Glutamatergic neuron (in vitro differentiated cells): Measurements from ENCODE around the gene CISD1. TPM values are rescaled to one million over a fixed set of nuclear protein-coding genes. Genes with fewer than 3 reads are reported as not detected.
A peak's percentile ranks its signal among the peaks of the same experiment; 100 is the strongest.

Experiments used
- DNase-seq: peaks from one replicate; pipeline ENCODE4 v3.0.0; 2022
- H3K27ac Mint-ChIP-seq: one replicate; pipeline ENCODE4 v1.8.0; 2020; ENCODE audit warnings: mild to moderate bottlenecking, mixed read lengths, inconsistent platforms; ENCODE audit not compliant: unreplicated experiment
- H3K27me3 Mint-ChIP-seq: one replicate; pipeline ENCODE4 v1.8.0; 2020; ENCODE audit warnings: mild to moderate bottlenecking, moderate library complexity, mixed read lengths, inconsistent platforms; ENCODE audit not compliant: unreplicated experiment
- H3K36me3 Mint-ChIP-seq: one replicate; pipeline ENCODE4 v1.8.0; 2020; ENCODE audit warnings: mild to moderate bottlenecking, mixed read lengths, inconsistent platforms; ENCODE audit not compliant: unreplicated experiment
- H3K4me1 Mint-ChIP-seq: one replicate; pipeline ENCODE4 v1.8.0; 2020; ENCODE audit warnings: mild to moderate bottlenecking, low read depth, mixed read lengths, inconsistent platforms; ENCODE audit not compliant: unreplicated experiment
- H3K4me3 Mint-ChIP-seq: one replicate; pipeline ENCODE4 v1.8.0; 2020; ENCODE audit warnings: mild to moderate bottlenecking, mixed read lengths, inconsistent platforms; ENCODE audit not compliant: unreplicated experiment
- H3K9me3 Mint-ChIP-seq: one replicate; pipeline ENCODE4 v1.8.0; 2020; ENCODE audit warnings: mild to moderate bottlenecking, moderate library complexity, mixed read lengths, inconsistent platforms; ENCODE audit not compliant: unreplicated experiment
- CTCF ChIP-seq: fragments of 200-600 bp; sonication (generic); IDR thresholded peaks from one replicate; pipeline ENCODE4 v1.5.0; 2021; ENCODE audit not compliant: partially characterized antibody, unreplicated experiment
- total RNA-seq: library from RNA; stranded (reverse); fragmentation: NEBNext Ultra II Directional; extraction: Animal tissue kit (Norgen Biotek cat#: 25700); gene quantifications from one replicate; pipeline ENCODE4 v1.2.1, GENCODE V29; 2021; ENCODE audit not compliant: unreplicated experiment

The CISD1 gene
- total RNA-seq, 1 donor from 2014 or later = 29.3 TPM

GRCh38 chr10:58331646-58332045, 62.7 kb downstream of the CISD1 start:
- H3K4me1 Mint-ChIP-seq = peaks cover 3% of the 10 kb centered on the region
- H3K27me3 Mint-ChIP-seq = peaks cover 4% of the 10 kb centered on the region
- H3K27ac Mint-ChIP-seq = no peak overlapping the region
- no peaks in the 10 kb centered on the region for H3K36me3 Mint-ChIP-seq
- no peak for TF ChIP-seq CTCF
- no peak overlapping the region for H3K4me3 Mint-ChIP-seq
- H3K9me3 Mint-ChIP-seq = peaks cover 8% of the 10 kb centered on the region
- no peak for DNase-seq

GRCh38 chr10:58334817-58335305, 65.9 kb downstream of the CISD1 start, which contains the start of gene UBE2D1:
Gene UBE2D1 (plus strand): TSS chr10:58335006. CDS start chr10:58335202, 196 bp downstream.
- Mint-ChIP-seq H3K27ac (peak within 1 kb of the TSS; percentile 93), H3K4me3 (peak within 1 kb of the TSS; percentile 96), H3K27me3 (peaks cover 4% of the 10 kb centered on the region), H3K4me1 (peaks cover 5% of the 10 kb centered on the region), H3K9me3 (peaks cover 8% of the 10 kb centered on the region), H3K36me3 (no peaks in the 10 kb centered on the region)
- peak; percentile 92 for DNase-seq
- peak; percentile 58 for TF ChIP-seq CTCF

GRCh38 chr10:58335306-58336005, 66.5 kb downstream of the CISD1 start:
- no peaks in the 10 kb centered on the region for H3K36me3 Mint-ChIP-seq

GRCh38 chr10:58336242-58336641, 67.3 kb downstream of the CISD1 start:
- Mint-ChIP-seq H3K9me3 (peaks cover 8% of the 10 kb centered on the region), H3K27ac (no peak overlapping the region), H3K27me3 (peaks cover 4% of the 10 kb centered on the region), H3K4me3 (peak overlapping the region; percentile 96), H3K36me3 (no peaks in the 10 kb centered on the region), H3K4me1 (peaks cover 5% of the 10 kb centered on the region)
- no peak for DNase-seq
- no peak for TF ChIP-seq CTCF

More at GRCh38 chr10:58335306-58336005, 66.5 kb downstream of the CISD1 start:
- TF ChIP-seq CTCF = peak; percentile 1
- Mint-ChIP-seq H3K27ac (peak overlapping the region; percentile 93), H3K4me1 (peaks cover 5% of the 10 kb centered on the region), H3K27me3 (peaks cover 4% of the 10 kb centered on the region), H3K4me3 (peak overlapping the region; percentile 96), H3K9me3 (peaks cover 8% of the 10 kb centered on the region)
- no peak for DNase-seq

Other genes with a start within 250 kb of the CISD1 start
- 7.6 TPM for gene IPMK, start 1.3 kb upstream of the CISD1 start, total RNA-seq
- gene UBE2D1, start 65.8 kb downstream of the CISD1 start, total RNA-seq = 48.1 TPM
- gene TFAM, start 116.2 kb downstream of the CISD1 start, total RNA-seq = 31.8 TPM
- gene BICC1, start 243.7 kb downstream of the CISD1 start, total RNA-seq = 0.12 TPM